HepG2 (cell line): ENCODE results near the gene ZNF865. TPM values are rescaled to one million over a fixed set of nuclear protein-coding genes. Genes with fewer than 3 reads are reported as not detected.

Experiments used
- BCL6 ChIP-seq: IDR thresholded peaks from 2 replicates; pipeline ENCODE4 v1.6.1; 2016; ENCODE audit warnings: missing genetic modification reagents, missing compliant biosample characterization
- CAMTA2 ChIP-seq: sonication (generic); formaldehyde crosslinking; IDR thresholded peaks from 2 replicates; pipeline ENCODE4 v1.4.0; 2020; ENCODE audit warnings: mild to moderate bottlenecking, missing genetic modification reagents, borderline replicate concordance
- CHD4 ChIP-seq: fragments of 200-600 bp; sonication (generic); IDR thresholded peaks from 2 replicates; pipeline ENCODE4 v1.7.0; 2017; ENCODE audit warnings: mild to moderate bottlenecking, low read length, borderline replicate concordance
- NR2C2 ChIP-seq: sonication (generic); formaldehyde crosslinking; IDR thresholded peaks from 2 replicates; pipeline ENCODE4 v1.4.0; 2020; ENCODE audit warnings: missing genetic modification reagents, mild to moderate bottlenecking, moderate library complexity, borderline replicate concordance
- PHB2 ChIP-seq: fragments of 450-650 bp; IDR thresholded peaks from 2 replicates; pipeline ENCODE4 v1.6.1; 2018; ENCODE audit not compliant: partially characterized antibody
- PRMT3 ChIP-seq: sonication (generic); formaldehyde crosslinking; IDR thresholded peaks from 2 replicates; pipeline ENCODE4 v1.8.1; 2022; ENCODE audit warnings: low read depth, mild to moderate bottlenecking, moderate library complexity, missing genetic modification reagents, borderline replicate concordance
- RAD51 ChIP-seq: fragments of 450-650 bp; IDR thresholded peaks from 2 replicates; pipeline ENCODE4 v1.6.1; 2016; ENCODE audit warnings: borderline replicate concordance
- ZKSCAN1 ChIP-seq: fragments of 150-350 bp; IDR thresholded peaks from 2 replicates; pipeline ENCODE4 v1.6.1; 2014; ENCODE audit warnings: low read length
- ZNF138 ChIP-seq: sonication (generic); formaldehyde crosslinking; IDR thresholded peaks from 2 replicates; pipeline ENCODE4 v1.5.0; 2020; ENCODE audit warnings: mild to moderate bottlenecking, low read depth, missing genetic modification reagents
- ZNF205 ChIP-seq: IDR thresholded peaks from 2 replicates; pipeline ENCODE4 v1.6.1; 2018; ENCODE audit warnings: missing biosample characterization, missing genetic modification reagents
- ZNF224 ChIP-seq: sonication (generic); formaldehyde crosslinking; IDR thresholded peaks from 2 replicates; pipeline ENCODE4 v1.5.0; 2020; ENCODE audit warnings: mild to moderate bottlenecking, missing genetic modification reagents
- ZNF441 ChIP-seq: sonication (generic); formaldehyde crosslinking; IDR thresholded peaks from 2 replicates; pipeline ENCODE4 v1.7.0; 2021; ENCODE audit warnings: missing genetic modification reagents, borderline replicate concordance
- ZNF510 ChIP-seq: sonication (generic); formaldehyde crosslinking; IDR thresholded peaks from 2 replicates; pipeline ENCODE4 v1.4.0; 2020; ENCODE audit warnings: low read depth, mild to moderate bottlenecking, missing genetic modification reagents
- ZNF577 ChIP-seq: sonication (generic); formaldehyde crosslinking; IDR thresholded peaks from 2 replicates; pipeline ENCODE4 v1.4.0; 2020; ENCODE audit warnings: mild to moderate bottlenecking, low read depth, missing genetic modification reagents, borderline replicate concordance
- ZNF7 ChIP-seq: IDR thresholded peaks from 2 replicates; pipeline ENCODE4 v1.6.1; 2016; ENCODE audit warnings: missing biosample characterization, missing genetic modification reagents
- ZNF724P ChIP-seq: sonication (generic); formaldehyde crosslinking; IDR thresholded peaks from 2 replicates; pipeline ENCODE4 v1.8.0; 2022; ENCODE audit warnings: missing genetic modification reagents, borderline replicate concordance
- ZNF781 ChIP-seq: sonication (generic); formaldehyde crosslinking; IDR thresholded peaks from 2 replicates; pipeline ENCODE4 v1.5.1; 2020; ENCODE audit warnings: borderline replicate concordance, mild to moderate bottlenecking, missing genetic modification reagents; ENCODE audit errors: not compliant biosample characterization
- ZNF891 ChIP-seq: sonication (generic); formaldehyde crosslinking; IDR thresholded peaks from 2 replicates; pipeline ENCODE4 v1.5.0; 2020; ENCODE audit warnings: mild to moderate bottlenecking, missing genetic modification reagents
- polyA plus RNA-seq, 8 experiments: library from polyadenylated mRNA; depleted of rRNA in 3 of 8; stranded (reverse) in 7 of 8; unstranded in 1 of 8; fragments of >200 nt; fragmentation: Illumina TruSeq in 4 of 8; extraction: Trizol in 4 of 8; gene quantifications; 2 replicates each; pipeline versions ENCODE4 v1.2.1 to v1.2.3, GENCODE V29; 2011 to 2016; ENCODE audit warnings: low read depth in 4 of 8, missing spikeins in 1 of 8, mixed read lengths in 1 of 8; ENCODE audit not compliant: insufficient read depth in 1 of 8
- total RNA-seq, 5 experiments: library from RNA; depleted of rRNA; stranded (reverse); fragments of >200 nt; fragmentation: Illumina TruSeq; extraction: Trizol; gene quantifications; 2 replicates each; pipeline ENCODE4 v1.2.3, GENCODE V29; 2016; ENCODE audit warnings: low read depth in 1 of 5
- TF ChIP-seq, protein P1 (sequence below): sonication (generic); formaldehyde crosslinking; IDR thresholded peaks from 2 replicates; pipeline ENCODE4 v1.4.0; 2020; ENCODE audit warnings: mild to moderate bottlenecking, missing genetic modification reagents
- TF ChIP-seq, protein P2 (sequence below): sonication (generic); formaldehyde crosslinking; IDR thresholded peaks from 2 replicates; pipeline ENCODE4 v1.5.0; 2020; ENCODE audit warnings: missing genetic modification reagents, mild to moderate bottlenecking, borderline replicate concordance
- TF ChIP-seq, protein P3 (sequence below): sonication (generic); formaldehyde crosslinking; IDR thresholded peaks from 2 replicates; pipeline ENCODE4 v1.5.1; 2020; ENCODE audit warnings: missing genetic modification reagents, mild to moderate bottlenecking, borderline replicate concordance
- TF ChIP-seq, protein P4 (sequence below): fragments of 450-650 bp; IDR thresholded peaks from 2 replicates; pipeline ENCODE4 v1.6.1; 2017
- TF ChIP-seq, protein P5 (sequence below): IDR thresholded peaks from 2 replicates; pipeline ENCODE4 v1.6.1; 2016; ENCODE audit warnings: control low read depth

Gene ZNF865
- total and polyA plus RNA-seq, 2 of the 13 experiments (the other 11 are each of a cell fraction or from before 2014, with no cell fraction given), result 0.93 to 1.0 TPM

DNA sequence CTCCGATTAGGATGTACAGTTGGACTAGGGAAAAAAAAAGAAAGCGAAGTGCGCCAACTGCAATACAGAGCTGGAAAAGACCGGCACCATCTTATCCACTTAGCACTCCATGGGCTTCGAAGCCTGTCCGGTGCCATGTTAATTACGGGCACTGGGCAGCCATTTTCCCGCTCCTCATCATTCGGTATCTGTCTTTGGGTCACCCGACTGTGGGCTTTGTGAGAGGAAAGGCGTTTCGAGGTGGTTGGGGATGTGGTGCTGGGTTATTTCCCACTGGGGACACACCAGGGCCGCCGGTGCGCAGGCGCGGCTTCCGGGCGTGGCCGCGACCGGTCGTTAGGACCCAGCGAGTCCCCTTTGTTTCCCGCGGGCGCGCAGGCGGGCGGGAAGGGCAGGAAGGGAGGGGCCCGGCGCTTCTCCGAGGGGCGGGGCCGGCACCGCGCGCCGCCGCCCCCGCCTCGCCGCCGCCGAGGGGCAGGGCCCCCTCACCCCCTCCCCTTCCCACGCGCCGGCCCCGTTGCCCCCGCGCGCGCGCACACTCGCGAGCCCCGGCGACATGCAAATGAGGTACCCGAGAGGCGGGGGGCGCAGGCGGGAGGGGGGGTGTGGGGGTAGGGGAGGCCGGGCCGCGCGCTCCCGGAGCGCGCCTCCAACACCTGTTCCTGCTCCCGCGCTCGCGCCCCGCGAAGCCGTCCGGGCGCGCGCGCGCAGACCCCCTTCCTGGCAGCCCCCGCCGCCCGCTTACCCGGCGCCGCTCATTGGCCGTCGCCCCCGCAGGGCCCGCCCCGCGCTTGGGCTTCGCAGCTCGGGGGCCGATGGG is 5.4 kb upstream of the ZNF865 start, which contains the start of gene ZNF524 (continued):
- peak; percentile 92 for TF ChIP-seq NR2C2 (CRISPR knock-in tag)
- TF ChIP-seq ZNF891, result no peak; the same call in 1 of the 2 replicates
- no peak for TF ChIP-seq ZKSCAN1
- TF ChIP-seq CAMTA2 (CRISPR knock-in tag), result no peak
- 0 out of 2 replicates have a peak, but pooled peaks have one; percentile 11 for TF ChIP-seq ZNF441 (CRISPR knock-in tag)
- no peak for TF ChIP-seq RAD51
- TF ChIP-seq, protein P1, sequence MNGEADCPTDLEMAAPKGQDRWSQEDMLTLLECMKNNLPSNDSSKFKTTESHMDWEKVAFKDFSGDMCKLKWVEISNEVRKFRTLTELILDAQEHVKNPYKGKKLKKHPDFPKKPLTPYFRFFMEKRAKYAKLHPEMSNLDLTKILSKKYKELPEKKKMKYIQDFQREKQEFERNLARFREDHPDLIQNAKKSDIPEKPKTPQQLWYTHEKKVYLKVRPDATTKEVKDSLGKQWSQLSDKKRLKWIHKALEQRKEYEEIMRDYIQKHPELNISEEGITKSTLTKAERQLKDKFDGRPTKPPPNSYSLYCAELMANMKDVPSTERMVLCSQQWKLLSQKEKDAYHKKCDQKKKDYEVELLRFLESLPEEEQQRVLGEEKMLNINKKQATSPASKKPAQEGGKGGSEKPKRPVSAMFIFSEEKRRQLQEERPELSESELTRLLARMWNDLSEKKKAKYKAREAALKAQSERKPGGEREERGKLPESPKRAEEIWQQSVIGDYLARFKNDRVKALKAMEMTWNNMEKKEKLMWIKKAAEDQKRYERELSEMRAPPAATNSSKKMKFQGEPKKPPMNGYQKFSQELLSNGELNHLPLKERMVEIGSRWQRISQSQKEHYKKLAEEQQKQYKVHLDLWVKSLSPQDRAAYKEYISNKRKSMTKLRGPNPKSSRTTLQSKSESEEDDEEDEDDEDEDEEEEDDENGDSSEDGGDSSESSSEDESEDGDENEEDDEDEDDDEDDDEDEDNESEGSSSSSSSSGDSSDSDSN (CRISPR knock-in tag), result no peak; the same call in none of the 2 replicates
- TF ChIP-seq, protein P2, sequence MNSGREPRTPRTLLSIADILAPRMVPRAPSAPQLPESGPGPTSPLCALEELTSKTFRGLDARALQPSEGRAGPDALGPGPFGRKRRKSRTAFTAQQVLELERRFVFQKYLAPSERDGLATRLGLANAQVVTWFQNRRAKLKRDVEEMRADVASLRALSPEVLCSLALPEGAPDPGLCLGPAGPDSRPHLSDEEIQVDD (CRISPR knock-in tag), result no peak
- TF ChIP-seq, protein P3, sequence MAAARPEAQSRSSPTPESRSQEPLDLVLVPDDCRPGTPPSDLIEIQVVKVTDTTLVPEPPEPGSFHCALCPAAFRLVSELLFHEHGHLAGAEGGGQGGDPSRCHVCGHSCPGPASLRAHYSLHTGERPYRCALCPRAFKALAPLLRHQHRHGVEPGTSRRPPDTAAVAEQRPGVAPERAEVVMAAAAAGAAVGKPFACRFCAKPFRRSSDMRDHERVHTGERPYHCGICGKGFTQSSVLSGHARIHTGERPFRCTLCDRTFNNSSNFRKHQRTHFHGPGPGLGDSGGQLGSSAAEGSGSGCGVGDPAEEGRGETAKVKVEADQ (CRISPR knock-in tag), result no peak
- TF ChIP-seq ZNF577 (CRISPR knock-in tag), result no peak
- TF ChIP-seq ZNF138 (CRISPR knock-in tag), result no peak
- TF ChIP-seq ZNF724P (CRISPR knock-in tag), result no peak
- TF ChIP-seq, protein P4, sequence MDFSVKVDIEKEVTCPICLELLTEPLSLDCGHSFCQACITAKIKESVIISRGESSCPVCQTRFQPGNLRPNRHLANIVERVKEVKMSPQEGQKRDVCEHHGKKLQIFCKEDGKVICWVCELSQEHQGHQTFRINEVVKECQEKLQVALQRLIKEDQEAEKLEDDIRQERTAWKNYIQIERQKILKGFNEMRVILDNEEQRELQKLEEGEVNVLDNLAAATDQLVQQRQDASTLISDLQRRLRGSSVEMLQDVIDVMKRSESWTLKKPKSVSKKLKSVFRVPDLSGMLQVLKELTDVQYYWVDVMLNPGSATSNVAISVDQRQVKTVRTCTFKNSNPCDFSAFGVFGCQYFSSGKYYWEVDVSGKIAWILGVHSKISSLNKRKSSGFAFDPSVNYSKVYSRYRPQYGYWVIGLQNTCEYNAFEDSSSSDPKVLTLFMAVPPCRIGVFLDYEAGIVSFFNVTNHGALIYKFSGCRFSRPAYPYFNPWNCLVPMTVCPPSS, result no peak
- TF ChIP-seq, protein P5, sequence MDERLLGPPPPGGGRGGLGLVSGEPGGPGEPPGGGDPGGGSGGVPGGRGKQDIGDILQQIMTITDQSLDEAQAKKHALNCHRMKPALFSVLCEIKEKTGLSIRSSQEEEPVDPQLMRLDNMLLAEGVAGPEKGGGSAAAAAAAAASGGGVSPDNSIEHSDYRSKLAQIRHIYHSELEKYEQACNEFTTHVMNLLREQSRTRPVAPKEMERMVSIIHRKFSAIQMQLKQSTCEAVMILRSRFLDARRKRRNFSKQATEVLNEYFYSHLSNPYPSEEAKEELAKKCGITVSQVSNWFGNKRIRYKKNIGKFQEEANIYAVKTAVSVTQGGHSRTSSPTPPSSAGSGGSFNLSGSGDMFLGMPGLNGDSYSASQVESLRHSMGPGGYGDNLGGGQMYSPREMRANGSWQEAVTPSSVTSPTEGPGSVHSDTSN, result no peak
- TF ChIP-seq PRMT3, result no peak
- no peak for TF ChIP-seq ZNF781
- TF ChIP-seq BCL6 (CRISPR knock-in tag), result 0 out of 2 replicates have a peak, but pooled peaks have one; percentile 8
- no peak for TF ChIP-seq ZNF224 (CRISPR knock-in tag)
- TF ChIP-seq ZNF7 (CRISPR knock-in tag), result no peak
- TF ChIP-seq ZNF510 (CRISPR knock-in tag), result no peak
- TF ChIP-seq ZNF205 (CRISPR knock-in tag), result no peak
- TF ChIP-seq PHB2, result no peak
- no peak for TF ChIP-seq CHD4
